ENCODE results near the gene TNP2.

DNA sequence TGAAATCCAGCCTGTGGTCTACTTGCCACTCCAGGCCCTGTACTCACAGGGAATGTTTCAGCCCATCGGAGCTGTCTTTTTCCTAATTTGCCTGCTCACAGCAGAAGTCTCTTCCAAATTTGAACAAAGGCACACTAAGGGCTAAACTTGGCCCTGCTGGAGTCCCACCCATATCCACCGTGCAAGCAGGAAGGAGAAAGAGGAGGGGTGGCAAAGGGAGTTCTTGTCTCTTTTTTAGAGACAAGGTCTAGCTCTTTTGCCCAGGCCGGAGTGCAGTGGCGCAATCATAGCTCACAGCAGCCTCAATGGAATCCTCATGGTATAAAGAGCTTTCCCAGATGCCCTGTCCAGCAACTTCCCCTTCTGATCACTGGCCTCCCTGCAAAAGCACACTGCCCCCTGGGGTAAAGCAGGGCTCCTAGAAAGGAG is 14.7 kb upstream of the TNP2 start:
- TF ChIP-seq, protein P1, sequence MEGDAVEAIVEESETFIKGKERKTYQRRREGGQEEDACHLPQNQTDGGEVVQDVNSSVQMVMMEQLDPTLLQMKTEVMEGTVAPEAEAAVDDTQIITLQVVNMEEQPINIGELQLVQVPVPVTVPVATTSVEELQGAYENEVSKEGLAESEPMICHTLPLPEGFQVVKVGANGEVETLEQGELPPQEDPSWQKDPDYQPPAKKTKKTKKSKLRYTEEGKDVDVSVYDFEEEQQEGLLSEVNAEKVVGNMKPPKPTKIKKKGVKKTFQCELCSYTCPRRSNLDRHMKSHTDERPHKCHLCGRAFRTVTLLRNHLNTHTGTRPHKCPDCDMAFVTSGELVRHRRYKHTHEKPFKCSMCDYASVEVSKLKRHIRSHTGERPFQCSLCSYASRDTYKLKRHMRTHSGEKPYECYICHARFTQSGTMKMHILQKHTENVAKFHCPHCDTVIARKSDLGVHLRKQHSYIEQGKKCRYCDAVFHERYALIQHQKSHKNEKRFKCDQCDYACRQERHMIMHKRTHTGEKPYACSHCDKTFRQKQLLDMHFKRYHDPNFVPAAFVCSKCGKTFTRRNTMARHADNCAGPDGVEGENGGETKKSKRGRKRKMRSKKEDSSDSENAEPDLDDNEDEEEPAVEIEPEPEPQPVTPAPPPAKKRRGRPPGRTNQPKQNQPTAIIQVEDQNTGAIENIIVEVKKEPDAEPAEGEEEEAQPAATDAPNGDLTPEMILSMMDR (IDR thresholded peaks at IDR 0.05): no peak
- no peak for TF ChIP-seq EP300 (IDR thresholded peaks at IDR 0.05)

Measured in upper lobe of left lung (tissue), 4 donors.